Uterus (tissue), 4 donors: ENCODE data around the gene TRIM34. TPM values are rescaled to one million over a fixed set of nuclear protein-coding genes. Genes with fewer than 3 reads are reported as not detected.
A peak's percentile ranks its signal among the peaks of the same experiment; 100 is the strongest.

Experiments used
- DNase-seq, 2 donors: peaks; one replicate each; pipeline ENCODE4 v3.0.0-alpha.2; 2019 to 2020
- H3K27ac ChIP-seq, 2 donors: fragments of 200-600 bp; sonication (generic); 1 replicate in 1 of 2; 2 replicates in 1 of 2; pipeline ENCODE4 v1.5.1; 2016 to 2018
- H3K27me3 ChIP-seq, 2 donors: fragments of 200-600 bp; sonication (generic); one replicate each; pipeline ENCODE4 v1.5.1; 2018 to 2019; ENCODE audit warnings: control low read depth in 1 of 2
- H3K36me3 ChIP-seq, 2 donors: fragments of 200-600 bp; sonication (generic); one replicate each; pipeline ENCODE4 v1.5.1; 2019; ENCODE audit warnings: control low read depth in 1 of 2
- H3K4me1 ChIP-seq, 2 donors: fragments of 200-600 bp; sonication (generic); one replicate each; pipeline ENCODE4 v1.5.1; 2018 to 2019; ENCODE audit warnings: control low read depth in 1 of 2
- H3K4me3 ChIP-seq, 2 donors: fragments of 200-600 bp; sonication (generic); 1 replicate in 1 of 2; 2 replicates in 1 of 2; pipeline ENCODE4 v1.5.1; 2018 to 2019; ENCODE audit warnings: mild to moderate bottlenecking in 1 of 2
- H3K9me3 ChIP-seq, 2 donors: fragments of 200-600 bp; sonication (generic); one replicate each; pipeline ENCODE4 v1.5.1; 2019; ENCODE audit warnings: control low read depth in 1 of 2
- CTCF ChIP-seq, 4 experiments: fragments of 200-600 bp in 2 of 4; fragments of 450-650 bp in 2 of 4; sonication (generic) in 2 of 4; IDR thresholded peaks; one replicate each; pipeline ENCODE4 v1.5.1; 2016 to 2019; ENCODE audit warnings: antibody characterized with exemption in 4 of 4, mild to moderate bottlenecking in 2 of 4, moderate library complexity in 1 of 4
- POLR2A ChIP-seq, 2 donors: fragments of 450-650 bp; IDR thresholded peaks; one replicate each; pipeline ENCODE4 v1.6.1; 2016; ENCODE audit warnings: antibody characterized with exemption in 2 of 2, mild to moderate bottlenecking in 1 of 2, moderate library complexity in 1 of 2
- intact Hi-C: fragments of 100-400 bp; cut with DNase I; formaldehyde crosslinking; loops from one replicate; pipeline ENCODE4 v1.15.1; 2023; ENCODE audit warnings: low total_unique reads
- total RNA-seq, 4 donors: library from RNA; depleted of rRNA in 3 of 4; stranded (reverse); fragments of >200 nt in 3 of 4; gene quantifications; one replicate each; pipeline versions ENCODE4 v1.1.0 to v1.2.4, GENCODE V29; 2014 to 2023
- donor health status: DM: yes; HTN: yes; CAD: no.

The TRIM34 gene
- total RNA-seq, 4 donors from 2014 or later: 1.5 to 12.2 (median 6.0) TPM

- intact Hi-C loops: no loop called here
- peak; percentile 48 to 90 for TF ChIP-seq POLR2A (IDR thresholded peaks at IDR 0.05)
- peak; percentile 59 to 71 (median 64) for TF ChIP-seq CTCF (IDR thresholded peaks at IDR 0.05)
- Histone ChIP-seq H3K9me3 (no peaks in the 10 kb centered on the region), H3K27me3 (no peaks in the 10 kb centered on the region), H3K4me3 (peak within 1 kb of the TSS; percentile 38 to 53), H3K36me3 (no peaks in the 10 kb centered on the region), H3K4me1 (no peaks in the 10 kb centered on the region), H3K27ac (peak within 1 kb of the TSS; percentile 94 to 99)
- DNase-seq: peak; percentile 88 to 93
Observed at GRCh38 chr11:5684646-5685362, 60.0 kb downstream of the TRIM34 start, which contains the start of gene TRIM5. TSS of gene TRIM5 (minus strand) at chr11:5685074. CDS start at chr11:5680177, 4,897 bp downstream.

DNA sequence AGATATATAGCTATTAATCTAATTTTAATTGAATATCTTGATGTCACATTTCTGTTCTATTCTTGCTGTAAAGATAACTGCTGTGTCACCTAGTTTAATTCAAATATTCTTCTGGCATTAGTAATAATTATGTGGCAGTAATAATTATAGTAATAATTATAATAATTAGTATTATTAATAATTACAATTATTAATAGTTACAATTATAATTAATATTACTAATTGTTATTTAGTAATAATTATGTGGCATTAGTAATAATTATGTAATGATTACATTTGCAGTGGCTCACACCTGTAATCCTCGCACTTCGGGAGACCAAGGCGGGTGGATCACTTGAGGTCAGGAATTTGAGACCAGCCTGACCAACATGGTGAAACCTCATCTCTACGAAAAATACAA is 61.6 kb downstream of the TRIM34 start:
- Histone ChIP-seq H3K9me3 (no peaks in the 10 kb centered on the region), H3K4me1 (no peaks in the 10 kb centered on the region), H3K27ac (no peak overlapping the region), H3K4me3 (no peak overlapping the region), H3K36me3 (no peaks in the 10 kb centered on the region), H3K27me3 (no peaks in the 10 kb centered on the region)
- no peak for TF ChIP-seq POLR2A (IDR thresholded peaks at IDR 0.05)
- no peak for TF ChIP-seq CTCF (IDR thresholded peaks at IDR 0.05)
- no peak for DNase-seq
- intact Hi-C loops: no loop called here

- no peak for DNase-seq
- Histone ChIP-seq H3K9me3 (no peaks in the 10 kb centered on the region), H3K36me3 (no peaks in the 10 kb centered on the region), H3K27me3 (no peaks in the 10 kb centered on the region), H3K4me3 (no peak overlapping the region), H3K27ac (peak overlapping the region; percentile 86 to 98), H3K4me1 (no peaks in the 10 kb centered on the region)
- TF ChIP-seq CTCF (IDR thresholded peaks at IDR 0.05) (no peak), POLR2A (IDR thresholded peaks at IDR 0.05) (no peak)
- intact Hi-C loops: no loop called here
Observed at GRCh38 chr11:5688482-5688881, 63.7 kb downstream of the TRIM34 start.

DNA sequence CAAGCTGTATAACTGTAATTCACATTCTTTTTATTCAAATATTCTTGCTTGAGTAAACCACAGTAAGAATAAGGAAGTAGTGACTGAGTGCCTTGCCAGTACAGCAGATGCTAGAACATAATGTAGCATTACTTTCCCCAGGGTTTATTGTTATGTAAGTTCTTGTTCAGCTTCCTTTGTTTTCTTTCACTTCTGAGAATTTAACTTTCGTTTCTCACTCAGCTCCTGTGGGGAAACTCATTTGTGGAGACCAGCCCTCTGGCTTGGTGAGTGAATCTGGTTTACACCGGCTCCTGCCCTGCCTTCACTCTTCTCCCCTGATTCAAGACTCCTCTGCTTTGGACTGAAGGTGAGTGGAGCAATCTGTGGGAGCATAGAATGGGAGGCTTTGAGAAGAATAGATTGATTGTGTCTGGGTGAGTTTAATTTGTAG is 64.8 kb downstream of the TRIM34 start, which contains the start of gene TRIM22:
Gene TRIM22, plus strand, starts transcription at position 240 of the 433 bp plus-strand sequence. CDS start 6,443 bp downstream, outside the sequence.
- peak; percentile 37 to 44 for DNase-seq
- H3K36me3 ChIP-seq: no peaks in the 10 kb centered on the region
- H3K27me3 ChIP-seq: no peaks in the 10 kb centered on the region
- no peaks in the 10 kb centered on the region for H3K9me3 ChIP-seq
- no peaks in the 10 kb centered on the region for H3K4me1 ChIP-seq
- H3K4me3 ChIP-seq: peak within 1 kb of the TSS; percentile 41 to 47
- peak within 1 kb of the TSS; percentile 86 to 98 for H3K27ac ChIP-seq
- TF ChIP-seq POLR2A (IDR thresholded peaks at IDR 0.05) (peak; percentile 14 to 19), CTCF (IDR thresholded peaks at IDR 0.05) (no peak)
- intact Hi-C loops: no loop called here

DNA sequence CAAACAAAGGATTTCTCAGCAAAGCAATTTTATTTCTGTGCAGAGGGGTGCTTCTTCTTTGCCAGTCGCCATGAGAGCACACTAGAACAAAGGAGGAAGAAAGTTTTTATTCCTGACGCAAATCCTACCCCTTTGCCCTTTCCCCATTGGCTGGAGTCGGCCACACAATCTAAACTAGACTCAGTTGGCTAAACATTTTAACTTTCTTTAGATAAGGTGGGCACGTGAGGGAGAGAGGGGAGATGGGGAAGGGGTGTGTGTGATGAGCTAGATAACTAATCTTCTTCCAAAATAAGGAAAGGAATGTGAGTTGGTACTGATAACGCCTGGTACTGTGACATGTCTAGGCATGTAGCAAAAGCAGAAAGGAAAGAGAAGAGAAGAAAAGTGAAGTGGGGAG is 65.4 kb downstream of the TRIM34 start:
- Histone ChIP-seq H3K36me3 (no peaks in the 10 kb centered on the region), H3K4me3 (peak overlapping the region; percentile 41 to 47), H3K9me3 (no peaks in the 10 kb centered on the region), H3K27ac (peak overlapping the region; percentile 86 to 98), H3K27me3 (no peaks in the 10 kb centered on the region), H3K4me1 (no peaks in the 10 kb centered on the region)
- intact Hi-C loops: no loop called here
- TF ChIP-seq CTCF (IDR thresholded peaks at IDR 0.05) (no peak), POLR2A (IDR thresholded peaks at IDR 0.05) (peak in 1 of 2 donors; percentile 19)
- no peak for DNase-seq
